ENCODE data around the gene TMIGD3.

The TMIGD3 gene

DNA sequence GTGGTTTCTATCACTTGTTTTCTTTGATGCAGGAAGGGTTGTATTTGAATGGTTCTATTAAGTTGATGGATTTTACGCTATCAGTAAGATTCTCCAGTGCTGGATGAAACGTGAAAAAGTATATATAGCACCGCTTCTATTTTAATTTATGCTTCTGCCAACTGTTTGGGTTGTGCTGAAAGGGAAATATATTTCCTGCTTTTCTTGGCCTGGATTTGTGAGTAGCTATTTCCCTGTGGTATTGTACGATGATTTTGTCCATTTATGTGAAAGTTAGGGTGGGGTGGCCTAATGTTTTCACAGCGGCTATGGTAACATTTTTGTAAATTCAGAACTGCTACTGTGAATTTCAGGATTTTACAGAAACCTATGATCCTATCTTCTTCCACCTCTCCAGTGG, 29.3 kb downstream of the TMIGD3 start:
- no peak for DNase-seq

DNA sequence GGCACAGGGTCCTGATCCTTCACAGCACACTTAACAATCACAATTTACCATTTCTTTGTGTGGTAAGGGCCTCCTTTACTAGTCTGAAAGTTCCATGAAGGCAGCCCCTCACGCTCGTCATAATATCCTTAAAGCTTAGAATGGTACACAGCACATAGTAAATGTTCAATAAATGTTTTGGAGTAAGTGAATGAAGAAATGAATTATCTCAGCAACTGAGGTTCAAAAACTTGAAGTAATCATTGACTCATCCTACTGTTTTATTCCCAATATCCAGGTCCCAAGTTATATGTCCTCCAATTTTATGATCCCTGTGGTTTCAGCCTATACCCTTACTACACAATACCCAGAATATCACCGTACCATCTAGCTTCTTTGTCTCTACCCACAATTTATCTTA, 31.9 kb downstream of the TMIGD3 start:
- no peak for DNase-seq

DNA sequence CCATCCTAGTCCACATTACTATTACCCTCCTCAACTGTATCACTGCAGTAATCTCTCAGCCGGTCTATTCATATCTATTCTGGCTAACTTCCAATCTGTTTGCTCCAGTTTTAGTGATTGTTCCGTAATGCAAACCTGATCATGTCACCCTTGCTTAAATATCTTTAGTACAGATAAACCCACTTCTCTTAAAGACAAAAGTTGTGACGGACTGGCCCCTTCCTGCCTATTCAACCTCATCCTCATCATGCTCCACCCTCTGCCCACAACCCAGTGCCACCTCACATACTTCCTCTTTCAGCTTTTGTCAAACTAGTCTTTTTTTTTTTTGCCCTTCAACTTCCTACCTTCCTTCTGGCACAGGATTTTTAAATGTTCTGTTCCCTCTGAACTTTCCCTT, 32.4 kb downstream of the TMIGD3 start:
- DNase-seq: no peak

DNA sequence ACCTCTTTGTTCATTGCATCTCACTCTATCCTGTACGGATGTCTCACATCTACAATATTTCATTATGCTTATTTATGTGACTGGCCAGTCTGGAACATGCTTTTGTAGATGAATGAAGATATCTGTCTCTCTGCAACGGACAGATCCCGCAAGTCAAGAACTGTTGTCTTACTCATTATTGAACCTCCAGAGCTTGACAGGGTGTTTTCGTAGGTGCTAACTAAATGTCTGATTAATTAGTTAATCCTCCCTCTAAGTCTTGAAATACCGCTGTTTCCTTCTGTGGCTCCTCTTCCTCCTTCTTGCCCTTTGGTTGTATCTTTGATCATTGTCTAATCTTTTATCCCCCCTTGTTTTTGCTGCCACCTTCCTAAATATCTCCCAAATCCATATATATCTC, 32.8 kb downstream of the TMIGD3 start:
- DNase-seq: no peak

DNA sequence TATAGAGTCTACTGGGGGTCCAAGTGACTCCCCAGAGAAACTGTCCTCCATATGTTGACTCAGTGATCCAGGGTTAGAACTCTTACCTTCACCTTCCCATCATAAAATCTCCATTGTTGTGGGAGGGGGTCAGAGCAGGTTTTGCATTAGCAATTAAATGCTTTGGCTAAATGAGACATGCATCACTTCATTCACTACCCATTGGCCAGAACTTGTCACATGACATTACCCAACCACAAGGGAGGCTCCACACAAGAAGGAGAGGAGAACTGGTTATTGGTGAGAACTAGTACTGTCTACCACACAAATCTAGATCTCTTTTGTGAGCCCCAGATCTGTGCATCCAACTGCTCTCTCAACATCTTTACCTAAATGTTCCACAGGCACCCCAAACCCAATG, 33.9 kb downstream of the TMIGD3 start:
- DNase-seq: no peak

DNA sequence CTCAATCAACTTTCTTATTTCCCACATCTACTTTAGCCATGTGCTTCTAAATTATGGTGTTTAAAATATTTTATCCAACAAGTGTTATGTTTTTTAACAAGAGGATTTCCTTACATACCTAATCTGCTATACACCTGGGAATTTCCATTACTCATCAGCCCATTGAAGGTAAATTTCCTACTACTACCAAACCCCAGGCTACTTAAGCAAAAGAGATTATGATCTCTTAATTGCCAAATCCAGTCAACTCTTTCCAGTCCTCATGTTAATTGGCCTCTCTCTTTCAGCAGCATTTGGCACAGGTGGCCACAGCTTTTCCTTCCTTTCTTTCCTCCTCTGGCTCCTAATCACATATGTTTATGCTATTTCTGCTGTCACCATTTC, 34.7 kb downstream of the TMIGD3 start:
- no peak for DNase-seq

DNA sequence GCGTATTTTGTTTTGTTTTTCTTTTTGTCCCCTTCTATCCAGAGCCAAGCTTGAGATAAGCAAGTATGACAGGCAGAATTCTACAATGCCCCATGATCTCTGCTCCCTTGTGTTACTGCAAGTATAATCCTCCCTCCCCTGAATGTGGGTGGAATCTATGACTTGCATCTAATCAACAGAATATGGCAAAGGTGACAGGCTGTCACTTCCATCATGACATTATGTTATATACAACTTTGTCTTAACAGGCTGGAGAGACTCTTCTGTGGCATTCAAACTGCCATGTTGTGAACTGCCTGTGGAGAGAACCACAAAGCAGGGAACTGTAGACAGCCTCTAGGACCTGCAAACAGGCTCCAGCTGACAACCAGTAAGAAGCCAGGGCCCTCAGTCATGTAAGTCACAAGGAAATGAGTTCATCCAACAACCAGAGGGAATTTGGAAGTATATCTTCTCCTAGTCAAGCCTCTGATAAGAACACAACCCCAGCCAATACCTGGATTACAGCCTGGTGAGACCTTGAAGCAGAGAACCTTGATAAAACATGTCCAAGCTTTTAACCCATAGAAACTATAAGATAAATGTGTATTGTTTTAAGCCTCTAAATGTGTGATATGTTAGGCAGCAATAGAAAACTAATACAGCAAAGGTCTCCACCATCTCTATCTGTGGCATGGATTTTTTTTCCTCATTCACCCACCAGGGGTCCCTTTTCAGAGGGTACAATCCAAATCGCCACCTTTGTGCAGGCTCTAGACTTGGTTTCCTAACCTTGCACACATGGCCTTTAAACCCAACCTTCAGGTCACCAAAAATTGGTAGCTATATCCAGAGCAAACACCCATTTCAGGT, 35.3 kb downstream of the TMIGD3 start:
- DNase-seq: no peak

DNA sequence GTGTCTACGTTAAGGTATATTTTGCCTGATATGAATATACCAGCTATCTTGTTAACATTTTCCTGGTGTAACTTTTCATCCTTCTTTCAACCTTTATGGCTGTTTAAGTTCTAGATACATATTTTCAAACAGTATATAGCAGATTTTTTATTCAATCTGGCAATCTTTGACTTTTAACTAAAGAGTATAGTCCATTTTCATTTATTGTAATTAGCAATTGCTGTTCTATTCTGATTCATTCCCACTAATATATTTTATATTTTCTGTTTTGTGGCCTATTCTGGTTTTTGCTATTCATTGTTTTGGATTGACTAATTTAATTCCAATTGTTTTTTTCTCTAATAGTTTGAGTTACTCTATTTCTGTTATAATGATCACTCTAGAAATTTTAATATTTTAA, 37.0 kb downstream of the TMIGD3 start:
- DNase-seq: no peak

DNA sequence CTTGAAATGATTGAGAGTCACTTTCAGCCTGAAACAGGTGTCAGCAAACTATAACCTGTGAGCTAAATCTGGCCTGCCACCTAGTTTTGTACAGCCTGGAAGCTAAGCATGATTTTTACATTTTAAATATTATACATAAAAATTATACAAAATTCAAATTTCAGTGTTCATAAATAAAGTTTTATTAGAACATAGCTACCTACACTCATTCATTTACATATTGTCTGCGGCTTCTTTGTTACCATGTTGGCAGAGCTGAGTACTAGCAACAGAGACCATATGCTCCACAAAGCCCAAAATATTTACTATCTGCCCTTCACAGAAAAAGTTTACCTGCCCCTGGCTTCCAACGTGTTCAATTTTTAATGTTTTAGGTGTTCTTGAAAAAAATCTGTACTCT, 37.7 kb downstream of the TMIGD3 start:
- DNase-seq: no peak

DNA sequence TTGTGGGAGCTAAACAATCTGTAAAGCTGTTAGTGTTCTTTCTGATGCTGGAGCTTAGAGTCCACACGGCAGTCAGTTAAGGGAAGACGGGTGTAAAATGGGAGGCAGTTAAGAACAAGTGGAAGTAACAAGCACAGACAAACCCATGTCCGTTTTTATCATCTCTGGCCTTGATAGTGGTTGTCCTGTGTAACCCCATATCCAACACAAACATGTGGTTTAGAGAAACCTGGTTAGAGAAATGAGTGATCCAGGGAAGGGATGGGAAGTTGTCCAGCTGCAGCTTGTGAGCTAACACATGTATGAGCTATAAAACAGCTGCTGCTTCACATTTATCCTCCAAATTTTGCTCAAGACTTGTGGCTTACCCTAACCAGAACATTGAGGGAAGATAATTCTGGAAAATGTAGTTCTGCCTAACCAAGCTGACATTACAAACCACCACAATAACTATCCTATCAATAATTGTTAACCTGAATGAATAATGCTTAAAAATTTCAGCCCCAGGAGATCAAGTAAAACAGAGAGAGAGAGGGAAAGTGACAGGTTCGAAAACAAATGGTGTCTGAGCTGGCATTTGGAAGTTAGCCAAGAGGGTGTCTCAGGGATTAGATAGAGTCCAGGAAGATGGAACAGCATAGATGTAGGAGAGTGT, 40.3 kb downstream of the TMIGD3 start:
- DNase-seq: no peak

DNA sequence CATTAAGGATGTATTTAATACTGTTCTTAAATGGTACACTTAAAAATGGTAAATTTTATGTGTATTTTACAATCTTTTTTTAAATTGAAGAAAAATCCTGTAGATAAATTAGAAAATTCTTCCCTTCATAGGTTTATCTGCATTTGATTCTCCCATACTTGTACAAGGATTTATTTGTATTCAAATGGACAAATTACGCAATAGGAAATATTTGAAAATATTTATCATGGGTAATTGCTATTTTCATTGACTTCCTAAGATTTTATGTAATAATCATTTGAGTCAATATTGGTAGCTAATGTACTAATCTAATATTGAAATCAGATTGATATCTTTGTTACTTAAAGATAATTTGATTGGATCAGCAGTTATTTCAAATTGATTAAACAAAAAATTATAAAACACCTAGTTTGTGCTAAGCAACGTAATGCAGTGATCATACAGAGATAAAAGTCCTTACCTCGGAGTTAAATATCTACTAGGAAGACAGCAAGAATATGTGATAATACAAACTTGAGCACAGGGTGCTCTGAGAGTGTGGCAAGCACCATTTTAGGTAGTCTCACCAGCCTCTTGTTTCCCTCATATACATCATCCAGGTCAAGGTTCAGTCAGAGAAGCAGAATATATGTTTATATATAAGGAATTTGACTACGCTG, 40.9 kb downstream of the TMIGD3 start:
- DNase-seq: no peak

DNA sequence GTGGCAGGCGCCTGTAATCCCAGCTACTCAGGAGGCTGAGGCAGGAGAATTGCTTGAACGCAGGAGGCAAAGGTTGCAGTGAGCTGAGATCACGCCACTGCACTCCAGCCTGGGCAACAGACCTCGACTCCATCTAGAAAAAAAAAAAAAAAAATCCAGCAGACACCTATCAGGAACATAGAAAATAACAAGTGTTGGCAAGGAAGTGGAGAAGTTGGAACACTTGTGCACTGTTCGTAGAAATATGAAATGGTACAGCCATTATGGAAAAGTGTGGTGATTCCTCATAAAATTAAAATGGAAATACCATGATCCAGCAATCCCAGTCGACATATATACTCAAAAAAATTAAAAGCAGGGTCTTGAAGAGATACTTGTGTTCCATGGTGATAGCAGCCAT, 41.7 kb downstream of the TMIGD3 start:
- DNase-seq: no peak

DNA sequence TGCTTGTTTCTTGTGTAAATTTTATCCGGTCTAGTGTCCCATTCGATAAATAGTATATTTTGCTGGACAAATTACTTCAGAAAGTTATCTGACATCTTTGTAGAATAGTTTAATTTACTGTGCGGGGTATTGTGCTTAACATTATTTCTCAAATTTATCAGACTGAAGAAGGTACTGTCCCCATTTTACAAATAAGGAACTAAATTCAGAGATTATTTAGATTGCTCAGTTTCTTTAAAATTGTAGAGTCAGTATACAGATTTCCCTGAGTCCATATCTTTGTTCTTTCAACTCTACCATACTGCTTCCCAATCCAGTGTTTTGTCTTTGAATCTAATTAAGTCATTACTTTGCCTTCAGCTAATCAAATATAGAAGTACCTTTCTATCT, 47.8 kb downstream of the TMIGD3 start:
- no peak for DNase-seq

DNA sequence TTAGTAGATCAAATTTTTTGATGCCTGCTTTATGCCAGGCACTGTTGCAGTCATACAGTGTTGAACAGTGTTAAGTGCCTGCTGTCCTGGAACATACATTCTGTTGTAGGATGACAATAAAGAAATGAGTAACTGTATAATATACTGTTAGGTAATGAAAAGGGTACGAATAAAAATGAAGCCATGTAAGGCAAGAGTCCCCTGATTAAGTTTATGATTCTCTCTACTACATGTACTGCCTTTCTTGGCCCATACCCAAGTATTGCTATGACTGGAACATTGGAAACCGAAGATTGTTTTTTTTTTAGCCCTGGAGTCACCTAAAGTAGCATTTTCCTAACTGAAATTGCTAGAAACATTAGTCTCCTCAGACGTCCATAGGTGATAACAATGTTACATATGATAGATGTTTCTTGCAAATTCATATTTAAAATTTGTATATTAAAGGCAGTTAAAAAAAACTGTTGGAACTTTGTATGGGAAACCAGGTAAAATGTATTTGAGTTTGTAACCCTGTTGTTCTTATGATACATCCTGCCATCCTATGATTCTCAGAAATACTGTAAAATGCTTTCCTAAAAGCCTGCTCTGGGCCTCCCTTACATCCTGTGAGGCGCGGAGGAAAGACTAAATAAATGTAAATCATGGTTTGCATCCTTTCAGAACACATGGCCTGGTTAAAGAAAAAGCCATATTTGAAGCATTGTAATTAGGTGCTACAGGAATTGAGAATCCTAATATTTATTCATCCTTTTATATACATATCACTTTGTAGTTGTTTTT, 48.4 kb downstream of the TMIGD3 start:
- no peak for DNase-seq

DNA sequence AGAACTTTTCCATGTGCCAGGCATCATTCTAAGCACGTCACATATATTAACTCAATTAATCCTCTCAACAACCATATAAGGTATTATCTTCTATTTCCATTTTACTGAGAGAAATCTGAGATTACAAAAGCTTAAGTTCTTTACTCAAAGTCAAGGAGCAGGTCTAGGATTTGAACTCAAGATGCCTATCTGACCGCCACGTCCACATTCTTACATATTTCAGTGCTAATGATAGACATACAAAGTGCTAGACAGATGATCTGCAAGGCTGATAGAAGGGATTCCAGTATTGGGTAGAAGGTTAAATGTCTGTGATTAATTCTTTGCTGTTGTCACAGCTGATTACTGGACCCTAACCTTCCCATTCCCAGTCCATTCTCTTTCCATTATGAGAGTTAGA, 49.7 kb downstream of the TMIGD3 start:
- DNase-seq: no peak

DNA sequence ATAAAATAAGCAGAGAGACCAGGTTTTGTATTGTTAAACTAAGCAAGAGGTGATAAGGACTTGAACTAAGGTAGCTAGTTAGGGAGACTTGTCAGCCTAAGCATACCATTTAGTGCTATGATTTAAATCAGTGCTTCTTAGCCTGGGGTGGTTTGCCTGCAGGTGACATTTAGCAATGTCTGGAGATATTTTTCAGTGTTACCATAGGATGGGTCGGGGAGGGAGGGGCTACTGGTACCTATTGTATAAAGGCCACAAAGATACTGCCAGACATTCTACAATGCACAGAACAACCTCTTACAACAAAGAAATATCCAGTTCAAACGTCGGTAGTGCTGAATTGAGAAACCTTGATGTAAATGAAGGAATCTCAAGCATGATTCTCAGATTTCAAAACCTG, 50.9 kb downstream of the TMIGD3 start:
- DNase-seq: no peak

DNA sequence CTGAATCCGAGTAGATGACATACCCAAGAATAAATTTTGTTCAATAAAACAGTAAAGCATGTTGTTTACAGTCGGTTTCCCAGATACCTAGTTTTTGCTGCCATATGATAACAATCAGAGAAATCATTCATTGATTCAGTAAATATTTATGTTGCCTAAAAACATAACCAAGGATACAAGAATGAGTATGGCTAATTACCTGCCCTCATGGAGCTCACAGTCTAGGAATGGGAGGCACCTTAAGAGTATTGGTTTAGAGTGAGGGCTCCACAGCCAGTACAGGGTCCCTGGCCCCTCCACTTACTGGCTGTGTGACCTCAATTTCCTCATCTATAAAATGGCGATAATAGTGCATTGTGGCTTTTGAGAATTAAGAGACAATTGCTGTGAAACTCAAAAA, 53.2 kb downstream of the TMIGD3 start:
- no peak for DNase-seq

DNA sequence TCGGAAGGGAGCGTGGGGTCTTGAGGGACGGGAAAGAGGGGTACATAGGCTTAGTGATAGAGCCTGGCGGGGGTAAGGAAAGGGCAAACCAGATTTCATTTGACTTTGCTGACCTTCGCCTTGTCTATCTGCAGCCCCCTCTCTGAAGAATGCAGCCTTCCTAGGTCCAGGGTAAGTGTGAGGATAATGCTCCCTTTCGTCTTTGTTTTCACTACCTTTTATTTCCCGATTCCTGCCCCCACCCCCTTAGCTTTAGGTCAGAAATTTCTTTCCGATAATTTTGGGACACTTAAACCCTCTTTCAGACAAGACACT, 53.8 kb downstream of the TMIGD3 start:
- DNase-seq: no peak

DNA sequence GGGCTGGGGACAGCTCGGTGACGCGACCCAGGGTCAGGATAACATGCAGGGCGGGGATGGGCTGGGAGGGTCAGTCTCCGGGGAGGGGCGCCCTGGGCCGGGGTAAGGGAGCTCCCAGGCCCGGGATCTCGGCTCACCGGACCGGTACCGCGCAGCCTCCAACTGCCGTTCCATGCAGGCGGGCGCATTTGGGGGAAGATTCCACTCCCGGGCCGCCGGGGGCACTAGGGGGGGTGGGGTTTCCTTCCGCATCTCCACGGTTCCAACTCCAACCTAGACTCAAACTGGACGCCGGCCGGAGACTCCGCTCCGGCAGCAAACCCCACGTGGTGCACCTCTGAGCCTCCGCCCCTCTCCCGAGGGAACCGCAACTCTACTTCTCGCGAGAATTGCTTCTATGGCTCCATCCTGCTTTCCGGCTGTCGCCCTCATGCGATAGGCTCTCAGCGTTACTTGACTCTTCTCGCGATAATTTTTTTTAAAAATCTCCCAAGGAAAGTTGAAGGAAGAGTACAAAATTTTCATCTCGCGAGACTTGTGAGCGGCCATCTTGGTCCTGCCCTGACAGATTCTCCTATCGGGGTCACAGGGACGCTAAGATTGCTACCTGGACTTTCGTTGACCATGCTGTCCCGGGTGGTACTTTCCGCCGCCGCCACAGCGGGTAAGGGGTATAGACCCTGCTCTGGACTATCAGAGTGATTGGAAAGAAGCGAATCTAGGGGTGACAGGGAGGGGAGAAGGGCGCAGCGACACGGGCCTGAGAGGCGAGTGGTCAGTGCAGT, 54.3 kb downstream of the TMIGD3 start, which contains the start of the genes ATP5PB and WDR77:
Gene ATP5PB (plus strand): TSS at position 547 of the 785 bp plus-strand sequence. CDS start 78 bp downstream, at position 625.
Gene WDR77 (minus strand): TSS at position 339 of the 785 bp plus-strand sequence. CDS start 87 bp downstream, at position 252.
- DNase-seq: peak; percentile 100

DNA sequence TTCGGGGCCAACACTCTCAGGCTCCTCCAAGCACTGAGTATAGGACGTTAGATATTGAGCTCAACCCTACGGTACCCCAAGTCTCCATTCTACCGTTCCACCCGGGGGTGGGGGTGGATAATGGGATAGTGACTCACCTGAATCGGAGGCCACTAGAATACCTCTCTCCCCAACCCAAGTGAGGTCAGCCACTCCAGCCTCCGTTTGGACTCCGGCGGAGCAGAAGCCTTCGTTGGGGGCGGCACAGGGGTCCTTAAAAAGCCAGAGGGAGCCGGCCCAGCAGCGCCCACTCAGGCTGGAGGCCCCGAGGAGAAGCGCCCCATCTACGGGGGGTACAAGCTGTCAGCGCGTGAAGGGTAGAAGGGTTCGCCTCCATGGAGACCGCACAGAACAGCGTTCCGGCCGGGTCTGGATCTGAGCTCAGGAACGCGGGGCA, 54.9 kb downstream of the TMIGD3 start:
- DNase-seq: no peak

DNA sequence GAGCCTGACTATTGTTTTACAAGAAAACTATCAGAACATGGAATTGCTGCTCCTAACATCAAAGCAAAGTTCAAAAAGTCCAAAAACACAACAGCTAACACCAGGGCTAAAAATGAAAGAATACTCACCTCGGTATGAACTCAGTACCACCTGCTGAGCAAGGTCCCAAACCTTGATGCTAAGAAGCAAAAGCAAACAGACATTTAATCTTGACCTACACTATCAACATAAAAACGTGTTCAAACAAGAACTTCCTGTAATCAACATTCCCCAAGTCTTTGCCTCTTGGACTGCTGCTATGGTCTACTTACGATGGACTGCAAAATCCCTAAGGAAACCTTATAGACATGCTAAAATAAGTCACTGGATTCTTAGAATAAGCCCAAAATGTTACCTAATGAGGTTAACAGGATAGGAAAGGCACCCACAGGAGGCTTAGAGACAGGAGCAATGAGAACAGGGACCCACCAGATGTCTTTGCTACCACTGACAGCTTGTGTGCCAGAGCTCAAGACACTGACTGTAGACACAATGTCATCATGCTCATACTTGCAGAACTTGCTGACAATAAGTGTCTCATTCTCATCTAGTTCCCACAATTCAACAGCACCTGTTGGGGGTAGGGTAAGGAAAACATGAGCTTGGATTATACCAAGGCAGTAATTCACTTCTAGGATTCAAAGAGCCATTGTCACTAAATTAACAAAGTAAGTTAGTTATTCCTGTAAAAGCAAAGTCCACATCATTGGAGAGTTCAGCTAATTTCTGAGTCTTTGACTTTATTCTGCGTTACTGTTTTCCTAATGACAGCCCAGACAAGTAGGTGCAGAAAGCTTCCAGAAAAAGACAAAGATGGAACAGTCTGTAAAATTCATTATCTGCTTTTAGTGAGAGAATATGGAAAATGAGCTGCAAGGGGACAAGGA, 56.2 kb downstream of the TMIGD3 start:
- DNase-seq: no peak
